Calu3 (cell line): ENCODE results near the gene KCP. TPM values are rescaled to one million over a fixed set of nuclear protein-coding genes. Genes with fewer than 3 reads are reported as not detected.

ENCODE experiments used
- BruUV-seq: library from RNA; stranded (reverse); fragments of 400-500 nt; replicated peaks from 2 replicates; lab custom pipeline; 2021; lab: Mats Ljungman, UMichigan
- CTCF ChIA-PET: fragments of 300-600 bp; sonication (Branson Sonifier 250); formaldehyde crosslinking; loops from one replicate; lab custom pipeline; 2022; ENCODE audit warnings: antibody characterized with exemption; lab: Charles Lee
- DNase-seq: peaks from one replicate; pipeline ENCODE4 v3.0.0; 2022
- H3K27ac Mint-ChIP-seq: one replicate; pipeline ENCODE4 v1.8.0; 2022; ENCODE audit warnings: mixed read lengths; ENCODE audit not compliant: unreplicated experiment
- H3K27me3 Mint-ChIP-seq: one replicate; pipeline ENCODE4 v1.8.0; 2022; ENCODE audit warnings: mixed read lengths; ENCODE audit not compliant: unreplicated experiment
- H3K36me3 Mint-ChIP-seq: one replicate; pipeline ENCODE4 v1.8.0; 2022; ENCODE audit warnings: mild to moderate bottlenecking, moderate library complexity, mixed read lengths; ENCODE audit not compliant: insufficient read depth, unreplicated experiment
- H3K4me1 Mint-ChIP-seq: one replicate; pipeline ENCODE4 v1.8.0; 2022; ENCODE audit warnings: mild to moderate bottlenecking, low read depth, mixed read lengths; ENCODE audit not compliant: unreplicated experiment
- H3K4me3 Mint-ChIP-seq: one replicate; pipeline ENCODE4 v1.8.0; 2022; ENCODE audit warnings: mild to moderate bottlenecking, low read depth, moderate library complexity, mixed read lengths; ENCODE audit not compliant: unreplicated experiment
- H3K9me3 Mint-ChIP-seq: one replicate; pipeline ENCODE4 v1.8.0; 2022; ENCODE audit warnings: low read depth, mixed read lengths; ENCODE audit not compliant: unreplicated experiment
- CTCF ChIP-seq: fragments of 200-600 bp; IDR thresholded peaks from one replicate; pipeline ENCODE4 v1.8.0; 2022; ENCODE audit warnings: antibody characterized with exemption; ENCODE audit not compliant: unreplicated experiment
- intact Hi-C: fragments of 100-400 bp; cut with micrococcal nuclease; formaldehyde crosslinking; loops from one replicate; pipeline ENCODE4 v1.10.0; 2022; ENCODE audit not compliant: unreplicated experiment
- total RNA-seq: library from RNA; stranded (reverse); gene quantifications from 2 replicates; pipeline ENCODE4 v1.2.3, GENCODE V29; 2022

KCP gene
- total RNA-seq, 1 experiment from 2014 or later, result 6.8 TPM

DNA sequence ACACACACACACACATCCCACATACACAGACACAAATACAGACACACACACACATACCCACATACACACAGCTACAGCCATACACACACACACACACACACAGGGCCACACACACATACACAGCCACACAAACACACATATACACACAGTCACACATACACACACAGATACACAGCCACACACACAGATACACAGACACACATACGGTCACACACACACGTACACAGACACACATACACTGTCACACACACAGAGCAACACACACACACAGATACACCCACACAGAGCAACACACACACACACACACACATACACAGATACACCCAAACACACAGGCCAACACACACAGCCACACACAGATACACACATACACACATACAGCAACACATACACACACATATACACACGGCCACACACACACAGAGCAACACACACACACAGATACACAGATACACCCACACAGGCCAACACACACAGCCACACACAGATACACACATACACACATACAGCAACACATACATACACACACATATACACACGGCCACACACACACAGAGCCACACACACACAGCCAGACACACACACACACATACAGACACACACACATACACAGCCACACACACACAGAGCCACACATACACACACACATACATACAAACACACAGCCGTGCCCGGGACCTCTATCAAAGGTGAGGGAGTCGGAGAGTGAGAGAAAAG is 22.3 kb downstream of the KCP start:
- no peak overlapping the region for H3K4me3 Mint-ChIP-seq
- peaks cover 17% of the 10 kb centered on the region for H3K4me1 Mint-ChIP-seq
- H3K27ac Mint-ChIP-seq, result no peak overlapping the region
- no TSS peak for BruUV-seq
- H3K27me3 Mint-ChIP-seq, result no peaks in the 10 kb centered on the region
- H3K9me3 Mint-ChIP-seq, result no peaks in the 10 kb centered on the region
- CTCF ChIA-PET, result interaction anchor here (0.6 kb wide), 1 partner anchor 465 kb away, joined by 4 read pairs; no protein-coding TSS in a partner anchor
- TF ChIP-seq CTCF, result no peak
- DNase-seq, result no peak
- H3K36me3 Mint-ChIP-seq, result peaks cover 44% of the 10 kb centered on the region
- intact Hi-C loops, result no loop called here

- Mint-ChIP-seq H3K4me3 (no peak overlapping the region), H3K4me1 (peaks cover 9% of the 10 kb centered on the region), H3K36me3 (peaks cover 36% of the 10 kb centered on the region), H3K9me3 (no peaks in the 10 kb centered on the region), H3K27me3 (no peaks in the 10 kb centered on the region), H3K27ac (no peak overlapping the region)
- intact Hi-C loops, result no loop called here
- CTCF ChIA-PET, result interaction anchor here (0.5 kb wide), 1 partner anchor 115 kb away, joined by 3 read pairs; no protein-coding TSS in a partner anchor
- no peak for TF ChIP-seq CTCF
- no peak for DNase-seq
- BruUV-seq, result no TSS peak
These were observed 23.1 kb downstream of the KCP start for GRCh38 chr7:128887169-128888038.

DNA sequence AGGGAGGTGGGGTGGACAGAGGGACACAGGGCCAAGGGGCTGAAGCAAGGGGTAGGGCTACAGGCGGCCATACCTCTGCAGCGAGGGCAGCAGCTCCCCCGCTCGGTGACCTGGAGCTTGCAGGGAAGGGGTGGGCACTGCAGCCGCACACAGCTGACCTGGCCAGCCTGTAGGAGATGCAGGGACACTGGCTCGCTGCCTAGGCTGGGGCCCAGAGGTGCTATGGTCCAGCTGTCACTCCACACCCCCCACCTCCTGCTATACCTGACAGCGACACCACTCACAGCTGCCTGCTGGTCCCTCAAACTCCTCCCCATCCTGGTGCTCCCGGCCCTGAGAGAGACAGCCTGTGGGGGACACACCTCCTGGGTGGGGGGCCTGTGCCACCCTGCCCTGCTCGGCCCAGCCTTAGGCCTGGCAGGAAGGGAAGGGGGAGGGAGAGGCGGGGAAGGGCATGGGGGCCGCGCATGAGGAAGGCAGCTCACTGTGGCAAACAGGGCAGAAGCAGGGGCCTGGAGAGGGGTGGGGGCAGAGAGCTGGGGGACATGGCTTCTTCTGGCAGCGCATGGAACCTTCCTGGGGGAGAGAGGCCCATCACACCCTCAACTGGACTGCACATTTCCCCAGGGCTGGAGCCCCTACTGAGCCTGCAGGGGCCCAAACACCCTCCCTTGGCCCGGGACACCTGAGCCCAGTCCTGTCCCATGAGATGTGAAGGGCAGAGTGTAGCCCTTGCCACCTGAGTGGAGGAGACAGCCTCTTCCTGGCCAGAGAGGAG is 23.9 kb downstream of the KCP start:
- Mint-ChIP-seq H3K36me3 (peaks cover 29% of the 10 kb centered on the region), H3K4me1 (peaks cover 6% of the 10 kb centered on the region), H3K27ac (no peak overlapping the region), H3K9me3 (no peaks in the 10 kb centered on the region), H3K4me3 (no peak overlapping the region), H3K27me3 (no peaks in the 10 kb centered on the region)
- DNase-seq, result no peak
- TF ChIP-seq CTCF, result no peak
- intact Hi-C loops, result no loop called here
- no TSS peak for BruUV-seq
- CTCF ChIA-PET, result interaction anchor here (0.5 to 0.6 kb wide), 3 partner anchors 17 to 849 kb away, joined by 3 to 6 read pairs (median 3); no protein-coding TSS in a partner anchor
